HG03139 (cell line): ENCODE data around the gene SYCE3.

Experiments
- ATAC-seq: cut with Tn5 transposase; IDR thresholded peaks from one replicate; pipeline ENCODE4 v1.9.1; 2021; ENCODE audit not compliant: unreplicated experiment

The SYCE3 gene

GRCh38 chr22:50504369-50505211 lies 58.1 kb downstream of the SYCE3 start:
- no peak for ATAC-seq

GRCh38 chr22:50503475-50504145 lies 59.1 kb downstream of the SYCE3 start:
- ATAC-seq, result no peak

GRCh38 chr22:50502628-50503474 lies 59.9 kb downstream of the SYCE3 start:
- ATAC-seq, result no peak

GRCh38 chr22:50502096-50502495 lies 60.6 kb downstream of the SYCE3 start:
- ATAC-seq, result no peak
